GM19193 (cell line): Measurements from ENCODE around the gene SERPINB5.

Experiments used
- POLR2A ChIP-seq: IDR thresholded peaks from 4 replicates; pipeline ENCODE4 v1.6.1; 2011; ENCODE audit not compliant: insufficient read depth, insufficient read length; ENCODE audit errors: extremely low read depth

The SERPINB5 gene

DNA sequence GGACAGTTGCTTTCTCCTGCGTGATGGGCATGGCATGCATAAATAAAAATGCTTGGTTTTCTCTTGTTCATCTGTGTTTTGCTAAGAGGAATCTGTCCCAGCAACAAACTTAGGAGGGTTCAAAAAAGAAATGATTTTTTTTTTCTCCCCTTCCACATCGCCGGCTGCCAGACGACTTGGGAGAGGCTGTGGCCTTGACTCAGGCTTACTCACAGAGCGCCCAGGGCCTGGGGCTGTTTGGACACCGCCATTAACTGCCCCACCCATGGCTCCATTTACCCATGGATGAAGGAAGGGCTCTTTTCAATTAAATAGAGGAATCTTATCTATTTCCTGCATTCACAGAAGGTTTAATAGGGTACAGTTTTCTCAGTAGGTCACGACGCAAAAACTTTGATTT is 22.3 kb upstream of the SERPINB5 start:
- no peak for TF ChIP-seq POLR2A

DNA sequence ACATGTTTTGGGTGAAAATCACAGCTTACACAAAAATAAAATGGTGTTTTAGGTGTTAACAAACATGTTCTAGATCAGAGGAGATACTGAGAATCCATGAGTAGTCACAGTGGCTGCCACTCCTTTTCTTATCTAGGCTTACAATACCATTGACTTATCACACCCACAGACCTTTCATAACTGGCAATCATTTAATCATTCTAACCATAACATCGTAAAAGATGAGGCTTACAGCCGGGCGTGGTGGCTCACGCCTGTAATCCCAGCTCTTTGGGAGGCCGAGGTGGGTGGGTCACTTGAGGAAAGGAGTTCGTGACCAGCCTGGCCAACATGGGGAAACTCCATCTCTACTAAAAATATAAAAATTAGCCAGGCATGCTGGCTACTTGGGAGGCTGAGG is 18.8 kb upstream of the SERPINB5 start:
- TF ChIP-seq POLR2A, result no peak

DNA sequence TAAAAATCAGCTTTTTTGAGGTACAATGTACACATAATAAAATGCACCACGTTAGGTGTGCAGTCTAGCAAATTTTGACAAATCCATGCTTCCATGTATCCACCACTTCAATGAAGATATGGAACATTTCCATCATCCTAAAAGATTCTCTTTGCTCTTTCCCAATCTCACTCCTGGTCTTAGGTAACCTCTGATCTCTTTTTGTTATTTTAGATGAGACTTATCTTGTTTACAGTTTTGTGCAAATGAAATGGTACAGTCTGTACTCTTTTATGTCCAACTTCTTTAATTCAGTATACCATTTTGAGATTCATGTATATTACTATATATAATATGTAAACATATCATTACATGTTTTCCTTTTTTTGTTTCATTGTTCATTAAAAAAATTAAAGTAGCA is 16.3 kb upstream of the SERPINB5 start:
- no peak for TF ChIP-seq POLR2A

DNA sequence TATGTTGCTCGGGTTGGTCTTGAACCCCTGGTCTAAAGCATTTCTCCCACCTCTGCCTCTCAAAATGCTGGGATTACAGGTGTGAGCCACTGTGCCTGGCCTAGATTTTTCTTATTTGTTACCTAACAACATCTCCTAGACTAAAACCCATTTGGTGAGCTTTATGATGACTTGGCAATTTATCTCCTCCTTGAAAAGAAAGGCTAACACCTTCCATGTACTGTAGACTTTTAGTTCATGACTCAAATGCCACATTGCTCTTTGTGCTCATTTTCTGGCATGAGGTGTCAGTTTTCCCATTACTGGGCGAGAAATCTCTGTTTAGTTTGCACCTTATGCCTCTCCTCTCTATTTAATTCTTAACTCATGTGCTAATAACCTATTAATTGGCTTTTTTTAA is 12.3 kb upstream of the SERPINB5 start:
- no peak for TF ChIP-seq POLR2A

DNA sequence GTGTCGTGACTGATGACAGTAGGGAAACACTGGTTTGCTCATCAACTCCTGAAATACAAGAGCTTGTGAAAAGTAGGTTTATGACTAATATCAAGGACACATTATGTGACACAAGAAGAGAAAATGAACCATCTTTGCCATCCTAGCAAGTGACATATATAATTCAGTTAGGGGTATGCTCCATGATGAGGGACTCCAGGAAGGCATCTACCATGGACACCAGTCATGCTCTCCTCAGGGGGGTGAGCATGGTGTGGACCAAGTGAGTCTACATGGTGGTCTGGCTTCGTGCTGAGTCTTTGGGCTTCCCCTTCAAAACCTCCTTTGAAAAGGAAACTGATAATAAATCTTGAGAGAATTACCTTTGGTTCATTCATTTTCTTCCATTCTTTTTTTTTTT is 11.7 kb upstream of the SERPINB5 start:
- no peak for TF ChIP-seq POLR2A

DNA sequence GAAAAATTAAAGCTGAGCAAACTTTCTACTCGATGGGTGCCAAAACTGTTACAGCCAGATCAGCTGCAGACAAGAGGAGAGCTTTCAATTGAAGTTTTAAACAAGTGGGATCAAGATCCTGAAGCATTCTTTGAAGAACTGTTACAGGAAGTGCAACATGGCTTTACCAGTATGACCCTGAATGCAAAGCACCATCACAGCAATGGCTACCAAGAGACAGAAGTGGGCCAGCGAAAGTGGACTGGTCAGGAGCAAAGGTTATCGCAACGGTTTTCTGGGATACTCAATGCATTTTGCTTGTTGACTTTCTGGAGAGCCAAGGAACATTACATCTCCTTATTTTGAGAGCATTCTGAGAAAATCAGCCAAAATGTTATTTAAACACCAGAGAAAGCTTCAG is 9.1 kb upstream of the SERPINB5 start:
- no peak for TF ChIP-seq POLR2A

DNA sequence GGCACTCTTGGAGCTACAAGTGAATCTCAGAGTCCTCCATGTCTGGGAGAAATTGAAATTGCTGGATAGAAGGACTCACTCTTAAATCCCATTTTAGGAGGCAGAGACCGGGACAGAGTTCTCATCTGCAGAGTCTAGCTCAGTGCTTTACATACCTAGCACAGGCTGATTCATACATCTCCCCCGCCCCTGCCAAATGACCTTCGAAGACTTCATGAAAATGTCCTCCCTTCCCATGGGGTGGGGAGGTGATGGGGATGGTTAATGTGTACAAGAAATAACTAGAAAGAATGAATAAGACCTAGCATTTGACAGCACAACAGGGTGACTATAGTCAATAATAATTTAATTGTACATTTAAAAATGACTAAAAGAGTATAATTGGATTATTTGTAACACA is 8.2 kb upstream of the SERPINB5 start:
- no peak for TF ChIP-seq POLR2A

DNA sequence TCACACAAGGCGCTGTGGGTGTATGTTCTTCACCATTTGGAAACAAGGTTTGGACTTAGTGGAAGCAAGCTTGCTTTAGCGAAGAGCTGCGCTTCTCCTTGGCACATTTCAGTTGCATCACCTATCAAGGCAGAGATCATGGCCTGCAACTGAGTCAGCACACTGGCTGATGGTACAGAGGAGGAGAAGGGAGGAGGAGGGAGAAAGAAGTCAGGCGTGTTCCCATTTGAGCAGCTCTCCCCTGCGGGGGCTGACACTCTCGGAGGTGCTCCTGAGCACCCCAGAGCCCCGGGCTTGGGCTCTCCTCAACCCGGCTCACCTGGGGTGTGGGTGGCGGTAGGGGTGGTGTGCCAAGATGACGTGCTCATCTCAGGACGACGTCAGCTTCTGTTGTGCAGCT is 6.0 kb upstream of the SERPINB5 start:
- TF ChIP-seq POLR2A, result no peak

DNA sequence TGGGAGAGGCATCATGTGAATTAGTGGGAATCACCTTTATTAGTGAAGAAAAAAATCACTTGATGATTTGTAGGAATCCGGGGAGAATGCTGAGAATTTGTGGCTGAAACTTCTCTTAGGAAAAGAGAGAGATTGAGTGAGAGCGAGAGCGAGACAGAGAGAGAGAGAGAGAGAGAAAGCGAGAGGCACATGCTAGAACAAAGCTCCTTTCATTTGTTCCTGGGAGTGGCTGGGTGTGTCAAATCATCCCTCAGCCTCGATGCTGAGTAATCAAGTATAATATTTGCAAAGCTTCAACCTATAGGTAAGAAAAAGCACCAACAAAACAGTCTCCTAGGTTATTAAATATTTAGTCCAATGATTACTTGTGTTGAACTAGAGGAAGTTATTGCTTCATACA is 4.4 kb upstream of the SERPINB5 start:
- no peak for TF ChIP-seq POLR2A

DNA sequence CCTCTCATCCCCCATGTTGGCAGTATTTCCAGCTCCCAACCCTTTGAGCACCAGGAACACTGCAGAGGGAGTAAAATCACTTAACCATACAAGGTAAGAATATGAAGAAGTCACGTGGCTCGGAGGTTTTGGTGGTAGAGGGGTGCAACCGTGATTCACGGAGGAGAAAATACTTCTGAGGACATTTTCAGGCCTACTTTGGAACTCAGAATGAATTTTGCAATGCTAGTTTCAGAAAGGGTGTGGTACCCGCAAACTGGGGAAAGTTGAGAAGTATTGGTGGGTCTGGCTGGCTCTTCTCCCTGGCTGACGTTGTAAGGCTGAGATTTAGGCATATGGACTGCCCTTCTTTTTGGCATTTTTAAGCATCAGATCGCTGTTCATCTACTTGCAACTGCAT is 442 bp downstream of the SERPINB5 start:
- TF ChIP-seq POLR2A, result no peak

DNA sequence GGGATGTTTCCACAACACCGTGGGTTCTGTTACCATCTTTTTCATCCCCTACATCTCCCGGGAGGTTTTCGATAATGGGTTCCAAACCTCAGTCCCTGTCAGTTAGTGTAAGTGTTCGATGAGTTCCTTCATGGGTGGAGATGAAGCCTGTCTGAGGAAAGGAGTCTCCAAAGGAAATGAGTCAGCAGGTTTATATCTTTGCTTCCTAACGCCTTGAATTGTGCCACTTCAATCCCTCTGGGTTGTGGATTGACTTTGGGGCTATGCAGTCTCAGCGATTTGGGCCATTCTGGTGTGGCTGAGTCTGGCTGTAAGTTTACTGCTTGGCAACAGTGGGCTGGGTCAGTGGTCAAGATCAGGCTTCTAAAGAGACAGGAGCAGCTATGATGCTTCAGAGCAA is 1.2 kb downstream of the SERPINB5 start:
- TF ChIP-seq POLR2A, result no peak

DNA sequence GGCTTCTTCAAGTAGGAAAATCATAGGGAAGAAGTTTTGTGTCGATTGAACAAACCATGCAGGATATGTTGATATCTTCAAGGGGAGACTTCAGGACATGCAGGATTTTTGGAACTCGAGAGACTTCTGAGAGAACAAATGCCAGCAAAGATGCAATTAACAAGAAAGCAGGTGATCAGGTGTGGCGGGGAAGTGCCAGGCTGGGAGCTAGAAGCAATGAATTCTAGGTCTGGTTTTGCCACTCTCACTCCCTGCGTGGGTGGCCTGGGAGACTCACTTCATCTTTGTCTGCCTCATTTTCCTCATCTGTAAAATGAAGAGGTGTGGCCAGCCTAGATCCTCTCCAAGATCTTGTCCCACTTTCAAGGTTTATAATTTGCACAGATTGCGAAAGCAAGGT is 3.1 kb downstream of the SERPINB5 start:
- no peak for TF ChIP-seq POLR2A

DNA sequence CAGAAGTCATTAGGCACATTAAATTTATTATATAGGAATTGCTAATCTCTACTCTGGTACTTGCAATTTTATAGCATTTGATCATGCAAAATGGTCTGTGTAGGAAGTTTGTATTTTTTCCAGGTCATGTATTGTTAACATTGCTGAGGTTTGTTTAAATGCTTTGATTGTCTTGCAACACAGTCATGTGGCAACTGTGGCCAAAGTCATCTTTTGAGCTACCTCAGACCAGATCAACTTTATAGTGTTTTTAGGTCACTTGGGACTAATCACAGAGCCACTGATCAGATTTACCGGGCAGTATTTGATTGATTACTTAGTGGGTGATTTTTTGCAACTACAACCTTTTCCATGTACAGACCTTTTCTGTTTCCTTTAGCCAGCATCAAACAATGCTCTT is 3.7 kb downstream of the SERPINB5 start:
- no peak for TF ChIP-seq POLR2A

DNA sequence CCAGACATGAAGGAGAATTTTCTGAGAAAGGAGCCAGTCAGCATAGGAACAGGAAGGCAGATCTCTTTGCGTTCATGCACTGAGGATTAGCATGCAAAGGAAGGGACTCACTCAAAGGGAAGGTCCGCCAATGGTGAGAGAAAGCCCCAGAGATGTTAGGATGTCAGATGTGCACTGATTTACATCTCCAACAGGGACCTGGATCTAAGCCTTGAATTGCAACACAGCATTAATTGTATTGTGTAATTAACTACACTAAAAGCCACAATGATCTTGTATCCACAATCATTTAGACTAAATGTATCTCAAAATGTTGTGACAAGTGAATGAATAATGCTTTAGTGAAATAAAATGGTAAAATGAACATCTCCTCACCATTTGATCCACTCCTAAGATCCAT is 4.2 kb downstream of the SERPINB5 start:
- TF ChIP-seq POLR2A, result no peak

DNA sequence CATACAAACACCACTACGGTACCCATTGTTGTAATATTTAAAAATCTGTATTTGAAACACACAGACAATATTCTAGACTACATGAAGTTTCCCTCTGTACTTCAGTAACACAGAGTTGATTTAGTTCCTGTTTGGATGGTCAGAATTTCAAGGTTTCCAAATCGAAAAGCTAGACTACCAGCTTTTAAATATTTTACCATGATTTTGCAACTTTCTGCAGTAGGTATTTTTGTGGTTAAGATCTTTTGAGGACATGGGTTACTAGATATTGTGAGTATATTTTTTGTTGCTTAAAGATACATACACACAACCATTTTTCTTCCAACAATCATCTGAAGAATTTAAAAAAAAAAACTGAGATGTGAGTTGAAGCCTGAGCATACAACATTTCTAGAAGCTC is 10.9 kb downstream of the SERPINB5 start:
- TF ChIP-seq POLR2A, result no peak

DNA sequence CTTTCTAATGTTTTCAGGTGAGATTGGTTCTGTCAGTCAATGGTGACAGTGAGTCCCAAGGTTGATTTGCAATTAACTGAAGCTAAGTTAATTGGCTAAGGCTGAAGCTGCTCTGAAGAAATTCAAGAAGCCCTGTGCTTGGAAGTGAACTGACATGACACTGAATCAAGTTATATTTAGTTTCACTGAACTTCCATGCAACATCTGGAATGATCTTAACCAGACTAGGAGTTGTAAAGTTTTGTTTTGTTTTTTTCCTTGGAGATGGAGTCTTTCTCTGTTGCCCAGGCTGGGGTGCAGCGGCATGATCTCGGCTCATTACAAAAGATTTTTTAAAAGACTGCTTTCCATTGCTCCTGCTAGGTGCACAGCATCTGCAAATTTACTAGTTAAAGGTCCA is 11.4 kb downstream of the SERPINB5 start:
- no peak for TF ChIP-seq POLR2A

DNA sequence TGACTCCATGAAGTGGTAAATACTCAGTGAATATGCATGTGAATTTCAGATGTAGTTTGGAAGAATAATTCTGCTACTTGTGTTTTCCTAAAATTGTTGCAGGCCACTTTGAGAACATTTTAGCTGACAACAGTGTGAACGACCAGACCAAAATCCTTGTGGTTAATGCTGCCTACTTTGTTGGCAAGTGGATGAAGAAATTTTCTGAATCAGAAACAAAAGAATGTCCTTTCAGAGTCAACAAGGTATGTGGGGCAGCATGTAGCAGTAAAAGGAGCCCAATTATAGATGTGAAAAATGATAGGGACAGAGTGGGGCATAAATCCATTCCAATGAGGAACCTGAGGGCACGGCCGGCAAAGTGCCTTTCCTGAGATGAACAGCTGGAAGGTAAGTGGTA is 16.1 kb downstream of the SERPINB5 start:
- no peak for TF ChIP-seq POLR2A

DNA sequence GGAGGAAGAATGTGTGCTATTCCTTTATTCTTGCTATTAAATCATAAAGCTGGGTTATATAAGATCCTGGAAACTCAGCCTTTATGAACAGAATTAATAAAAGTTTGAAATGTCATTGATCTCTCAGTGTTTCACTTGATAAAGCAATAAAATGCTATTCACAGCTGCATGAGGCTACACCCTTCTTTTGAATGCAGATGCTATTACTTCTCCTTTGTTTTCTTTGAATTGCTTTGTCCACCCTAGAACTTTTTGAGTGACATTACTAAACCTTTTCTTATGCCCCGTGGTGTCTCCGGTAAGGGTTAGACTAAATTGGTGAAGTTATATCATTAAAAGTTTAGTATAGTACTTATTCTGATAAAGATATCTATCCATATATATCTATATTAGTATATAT is 18.9 kb downstream of the SERPINB5 start:
- no peak for TF ChIP-seq POLR2A
